Activated T-helper 17 cell treated with anti-CD3 and anti-CD28 coated beads, Interleukin-2, amount 50 U/mL, for 72 hours (primary cell): ENCODE results near the gene SMC6. TPM values are rescaled to one million over a fixed set of nuclear protein-coding genes. Genes with fewer than 3 reads are reported as not detected.
A peak's percentile ranks its signal among the peaks of the same experiment; 100 is the strongest.

Experiments used
- ATAC-seq: fragments of 150-1000 bp; cut with Tn5 transposase; replicated peaks from 2 replicates; pipeline ENCODE4 v1.10.0; 2021; ENCODE audit warnings: mild to moderate bottlenecking, moderate library complexity
- H3K27ac Mint-ChIP-seq: one replicate; pipeline ENCODE4 v1.8.0; 2022; ENCODE audit warnings: mixed read lengths
- H3K27me3 Mint-ChIP-seq: one replicate; pipeline ENCODE4 v1.8.0; 2022; ENCODE audit warnings: mixed read lengths
- H3K36me3 Mint-ChIP-seq: one replicate; pipeline ENCODE4 v1.8.0; 2022; ENCODE audit warnings: low read depth, mild to moderate bottlenecking, mixed read lengths
- H3K4me1 Mint-ChIP-seq: one replicate; pipeline ENCODE4 v1.8.0; 2022; ENCODE audit warnings: mixed read lengths
- H3K4me3 Mint-ChIP-seq: one replicate; pipeline ENCODE4 v1.8.0; 2022; ENCODE audit warnings: mild to moderate bottlenecking, mixed read lengths
- H3K9me3 Mint-ChIP-seq: one replicate; pipeline ENCODE4 v1.8.0; 2022; ENCODE audit warnings: mixed read lengths
- total RNA-seq, 2 donors: library from RNA; stranded (reverse); gene quantifications; one replicate each; pipeline ENCODE4 v1.2.3, GENCODE V29; 2022

The SMC6 gene
- total RNA-seq, 2 donors from 2014 or later, result 14.1 to 22.3 TPM

GRCh38 chr2:17660219-17660618, 93.4 kb downstream of the SMC6 start:
- H3K4me3 Mint-ChIP-seq, result no peak overlapping the region
- no peaks in the 10 kb centered on the region for H3K27me3 Mint-ChIP-seq
- H3K9me3 Mint-ChIP-seq, result no peaks in the 10 kb centered on the region
- peaks cover 44% of the 10 kb centered on the region for H3K36me3 Mint-ChIP-seq
- H3K4me1 Mint-ChIP-seq, result peaks cover 5% of the 10 kb centered on the region
- no peak overlapping the region for H3K27ac Mint-ChIP-seq
- ATAC-seq, result no peak

- Mint-ChIP-seq H3K36me3 (peaks cover 25% of the 10 kb centered on the region), H3K4me3 (peak overlapping the region; percentile 41)
- ATAC-seq, result peak; percentile 90
Measured at GRCh38 chr2:17658251-17658843, 95.3 kb downstream of the SMC6 start.

GRCh38 chr2:17657759-17658158, 95.9 kb downstream of the SMC6 start:
- ATAC-seq, result no peak
- Mint-ChIP-seq H3K4me1 (peaks cover 5% of the 10 kb centered on the region), H3K27me3 (no peaks in the 10 kb centered on the region), H3K36me3 (peaks cover 20% of the 10 kb centered on the region), H3K4me3 (peak overlapping the region; percentile 41), H3K27ac (peak overlapping the region; percentile 79), H3K9me3 (no peaks in the 10 kb centered on the region)

More at GRCh38 chr2:17658251-17658843, 95.3 kb downstream of the SMC6 start:
- H3K4me1 Mint-ChIP-seq, result peaks cover 5% of the 10 kb centered on the region
- no peaks in the 10 kb centered on the region for H3K9me3 Mint-ChIP-seq
- no peaks in the 10 kb centered on the region for H3K27me3 Mint-ChIP-seq
- peak overlapping the region; percentile 79 for H3K27ac Mint-ChIP-seq

GRCh38 chr2:17652681-17653394, 100.8 kb downstream of the SMC6 start:
- H3K27ac Mint-ChIP-seq, result no peak overlapping the region
- H3K4me1 Mint-ChIP-seq, result no peaks in the 10 kb centered on the region
- no peak for ATAC-seq
- H3K4me3 Mint-ChIP-seq, result no peak overlapping the region
- no peaks in the 10 kb centered on the region for H3K27me3 Mint-ChIP-seq
- no peaks in the 10 kb centered on the region for H3K36me3 Mint-ChIP-seq
- H3K9me3 Mint-ChIP-seq, result no peaks in the 10 kb centered on the region

GRCh38 chr2:17649026-17649425, 104.6 kb downstream of the SMC6 start:
- Mint-ChIP-seq H3K27me3 (no peaks in the 10 kb centered on the region), H3K27ac (no peak overlapping the region), H3K4me3 (no peak overlapping the region), H3K36me3 (no peaks in the 10 kb centered on the region), H3K4me1 (peaks cover 5% of the 10 kb centered on the region), H3K9me3 (no peaks in the 10 kb centered on the region)
- no peak for ATAC-seq

GRCh38 chr2:17648581-17648980, 105.0 kb downstream of the SMC6 start:
- Mint-ChIP-seq H3K4me3 (no peak overlapping the region), H3K36me3 (no peaks in the 10 kb centered on the region), H3K9me3 (no peaks in the 10 kb centered on the region), H3K27ac (no peak overlapping the region), H3K4me1 (peaks cover 5% of the 10 kb centered on the region), H3K27me3 (no peaks in the 10 kb centered on the region)
- ATAC-seq, result no peak

GRCh38 chr2:17646838-17647701, 106.5 kb downstream of the SMC6 start:
- H3K9me3 Mint-ChIP-seq, result no peaks in the 10 kb centered on the region
- ATAC-seq, result no peak
- peaks cover 10% of the 10 kb centered on the region for H3K4me1 Mint-ChIP-seq
- H3K36me3 Mint-ChIP-seq, result no peaks in the 10 kb centered on the region
- no peak overlapping the region for H3K4me3 Mint-ChIP-seq
- H3K27me3 Mint-ChIP-seq, result peaks cover 3% of the 10 kb centered on the region
- H3K27ac Mint-ChIP-seq, result no peak overlapping the region

GRCh38 chr2:17646081-17646554, 107.5 kb downstream of the SMC6 start:
- peak; percentile 73 for ATAC-seq
- H3K27me3 Mint-ChIP-seq, result peaks cover 3% of the 10 kb centered on the region
- H3K9me3 Mint-ChIP-seq, result no peaks in the 10 kb centered on the region
- H3K4me3 Mint-ChIP-seq, result no peak overlapping the region
- H3K27ac Mint-ChIP-seq, result no peak overlapping the region
- H3K4me1 Mint-ChIP-seq, result peaks cover 10% of the 10 kb centered on the region
- H3K36me3 Mint-ChIP-seq, result no peaks in the 10 kb centered on the region

- no peak for ATAC-seq
- no peak overlapping the region for H3K27ac Mint-ChIP-seq
- peaks cover 3% of the 10 kb centered on the region for H3K27me3 Mint-ChIP-seq
- no peaks in the 10 kb centered on the region for H3K9me3 Mint-ChIP-seq
- H3K4me1 Mint-ChIP-seq, result peaks cover 10% of the 10 kb centered on the region
- H3K4me3 Mint-ChIP-seq, result no peak overlapping the region
- no peaks in the 10 kb centered on the region for H3K36me3 Mint-ChIP-seq
Measured at GRCh38 chr2:17644997-17645720, 108.5 kb downstream of the SMC6 start.

- no peak overlapping the region for H3K27ac Mint-ChIP-seq
- no peaks in the 10 kb centered on the region for H3K36me3 Mint-ChIP-seq
- H3K9me3 Mint-ChIP-seq, result no peaks in the 10 kb centered on the region
- H3K4me1 Mint-ChIP-seq, result peaks cover 10% of the 10 kb centered on the region
- peak; percentile 84 for ATAC-seq
- H3K27me3 Mint-ChIP-seq, result peaks cover 6% of the 10 kb centered on the region
- H3K4me3 Mint-ChIP-seq, result no peak overlapping the region
Measured at GRCh38 chr2:17643031-17643615, 110.5 kb downstream of the SMC6 start.

- Mint-ChIP-seq H3K4me1 (peaks cover 5% of the 10 kb centered on the region), H3K4me3 (no peak overlapping the region), H3K9me3 (no peaks in the 10 kb centered on the region)
Measured at GRCh38 chr2:17640406-17640805, 113.2 kb downstream of the SMC6 start.

GRCh38 chr2:17638196-17638743, 115.3 kb downstream of the SMC6 start:
- H3K27me3 Mint-ChIP-seq, result peaks cover 6% of the 10 kb centered on the region
- H3K27ac Mint-ChIP-seq, result no peak overlapping the region
- peaks cover 5% of the 10 kb centered on the region for H3K4me1 Mint-ChIP-seq
- no peak for ATAC-seq
- no peaks in the 10 kb centered on the region for H3K36me3 Mint-ChIP-seq
- no peak overlapping the region for H3K4me3 Mint-ChIP-seq
- H3K9me3 Mint-ChIP-seq, result no peaks in the 10 kb centered on the region

More at GRCh38 chr2:17640406-17640805, 113.2 kb downstream of the SMC6 start:
- H3K36me3 Mint-ChIP-seq, result no peaks in the 10 kb centered on the region
- no peak for ATAC-seq
- peaks cover 6% of the 10 kb centered on the region for H3K27me3 Mint-ChIP-seq
- no peak overlapping the region for H3K27ac Mint-ChIP-seq

- H3K4me3 Mint-ChIP-seq, result no peak overlapping the region
- no peak for ATAC-seq
- H3K27ac Mint-ChIP-seq, result no peak overlapping the region
- H3K9me3 Mint-ChIP-seq, result no peaks in the 10 kb centered on the region
- H3K4me1 Mint-ChIP-seq, result no peaks in the 10 kb centered on the region
- H3K27me3 Mint-ChIP-seq, result peaks cover 3% of the 10 kb centered on the region
- H3K36me3 Mint-ChIP-seq, result no peaks in the 10 kb centered on the region
Measured at GRCh38 chr2:17637131-17637906, 116.3 kb downstream of the SMC6 start.
